SHP77 (cell line): Measurements from ENCODE around the gene WFDC6.
"Not testable (repeated sequence)": the region's sequence is repeated elsewhere in the genome, so short reads cannot be mapped to it uniquely, and the experiment has no call there.

Experiments used
- DNase-seq, 2 experiments: peaks; one replicate each; lab custom pipeline; 2025; lab: John Stamatoyannopoulos, UW

WFDC6 gene

DNA sequence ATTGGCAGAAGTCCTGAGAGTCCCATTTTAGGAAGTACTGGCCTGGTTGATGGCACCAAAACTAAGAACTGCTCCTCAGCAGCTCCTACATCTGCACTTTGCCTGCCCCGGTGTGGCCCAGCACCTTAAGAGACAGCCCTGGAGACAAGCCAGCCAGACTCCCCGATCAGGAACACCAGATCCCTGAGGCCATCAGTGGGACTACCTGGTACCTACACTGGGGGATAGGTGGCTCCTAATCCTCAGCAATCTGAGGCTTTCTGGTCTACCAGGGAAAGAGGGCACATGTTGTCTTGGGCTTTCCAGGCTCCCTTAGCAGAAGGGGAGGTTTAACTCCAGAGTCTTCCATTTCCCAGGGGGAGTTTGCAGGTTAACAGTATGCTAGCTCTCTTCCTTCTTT, at the start of gene WFDC6:
TSS of gene WFDC6 (minus strand) at position 101 of the 400 bp plus-strand sequence. CDS start at position 26, 75 bp downstream.
- no peak for DNase-seq

DNA sequence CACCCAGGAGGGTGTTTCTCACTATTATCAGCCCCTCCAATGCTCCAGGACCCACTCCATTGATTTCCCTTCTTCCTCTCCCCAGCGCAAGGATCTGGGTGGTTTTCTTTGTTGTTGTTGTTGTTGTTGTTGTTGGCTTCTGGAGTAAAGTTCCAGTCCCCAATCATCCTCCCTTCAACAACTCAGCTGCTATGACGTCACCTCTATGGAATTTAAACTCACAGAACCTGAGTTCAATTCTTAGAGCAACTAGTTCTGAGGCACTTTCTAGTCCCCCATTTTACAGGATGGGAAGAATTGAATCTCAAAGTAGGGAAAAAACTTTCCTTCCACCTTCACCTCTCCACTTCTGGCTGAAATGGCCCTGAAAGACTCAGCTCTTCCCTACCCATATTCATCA, 49.5 kb upstream of the WFDC6 start:
- DNase-seq: no peak

DNA sequence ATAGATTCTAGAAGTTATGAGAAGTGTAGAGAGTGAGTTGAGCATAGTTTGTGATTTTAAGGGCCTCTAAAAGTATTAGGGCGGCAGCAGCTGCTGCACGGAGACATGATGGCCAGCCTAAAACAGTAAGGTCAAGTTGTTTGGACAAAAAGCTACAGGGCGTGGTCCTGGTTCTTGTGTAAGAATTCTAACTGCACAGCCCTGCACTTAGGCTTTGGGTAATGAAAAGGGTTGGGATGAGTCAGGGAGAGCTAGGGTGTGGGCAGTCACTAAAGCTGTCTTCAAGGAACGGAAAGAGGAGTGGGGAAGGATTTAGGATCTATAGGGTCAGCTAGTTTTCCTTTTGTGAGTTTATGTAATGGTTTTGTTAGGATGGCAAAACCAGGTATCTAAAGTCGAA, 46.7 kb upstream of the WFDC6 start:
- not testable (repeated sequence) for DNase-seq

DNA sequence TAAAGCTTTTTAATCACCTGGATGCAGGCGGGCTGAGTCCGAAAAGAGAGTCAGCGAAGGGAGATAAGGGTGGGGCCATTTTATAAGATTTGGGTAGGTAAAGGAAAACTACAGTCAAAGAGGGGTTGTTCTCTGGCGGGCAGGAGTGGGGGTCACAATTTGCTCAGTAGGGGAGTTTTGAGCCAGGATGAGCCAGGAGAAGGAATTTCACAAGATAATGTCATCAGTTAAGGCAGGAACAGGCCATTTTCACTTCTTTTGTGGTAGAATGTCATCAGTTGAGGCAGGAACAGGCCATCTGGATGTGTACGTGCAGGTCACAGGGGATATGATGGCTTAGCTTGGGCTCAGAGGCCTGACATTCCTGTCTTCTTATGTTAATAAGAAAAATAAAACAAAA, 45.0 kb upstream of the WFDC6 start:
- DNase-seq: not testable (repeated sequence)

DNA sequence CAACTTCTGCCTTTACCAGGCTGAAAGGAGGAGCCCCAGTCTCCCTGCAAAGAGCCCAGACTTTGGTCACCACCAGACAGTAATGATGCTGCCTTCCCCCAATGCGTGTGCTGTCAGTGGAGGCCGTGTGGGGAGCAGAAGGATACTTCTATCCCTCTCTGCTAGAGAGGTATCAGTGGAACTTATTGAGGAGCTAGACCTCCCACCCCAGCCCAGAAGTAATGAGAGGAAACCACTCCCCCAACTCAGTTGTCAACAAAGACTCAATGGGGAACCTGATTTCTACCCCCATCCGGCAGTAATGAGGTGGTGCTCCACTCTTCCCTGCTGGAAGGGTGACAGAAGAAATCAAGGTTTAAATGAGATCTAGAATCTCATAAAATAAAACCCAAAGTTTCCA, 44.2 kb upstream of the WFDC6 start:
- DNase-seq: no peak

DNA sequence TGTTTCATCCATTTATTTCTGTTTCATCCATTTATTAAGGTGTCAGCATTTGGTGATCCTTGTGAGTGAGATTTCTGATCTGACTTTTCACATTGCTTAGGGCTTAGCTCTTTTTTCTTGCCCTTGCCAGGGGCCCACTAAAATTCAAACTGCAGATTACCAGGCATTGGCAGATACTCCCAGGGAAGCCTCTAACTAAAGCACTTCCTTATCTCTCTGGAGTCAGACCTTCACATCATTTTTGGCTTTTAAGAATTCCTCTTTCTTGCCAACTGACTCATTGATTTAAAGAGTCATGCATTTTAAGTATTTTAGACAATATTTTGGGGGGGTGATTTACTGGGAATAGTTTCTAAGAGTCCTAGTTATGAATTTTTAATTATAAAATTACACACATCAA, 42.4 kb upstream of the WFDC6 start:
- no peak for DNase-seq

DNA sequence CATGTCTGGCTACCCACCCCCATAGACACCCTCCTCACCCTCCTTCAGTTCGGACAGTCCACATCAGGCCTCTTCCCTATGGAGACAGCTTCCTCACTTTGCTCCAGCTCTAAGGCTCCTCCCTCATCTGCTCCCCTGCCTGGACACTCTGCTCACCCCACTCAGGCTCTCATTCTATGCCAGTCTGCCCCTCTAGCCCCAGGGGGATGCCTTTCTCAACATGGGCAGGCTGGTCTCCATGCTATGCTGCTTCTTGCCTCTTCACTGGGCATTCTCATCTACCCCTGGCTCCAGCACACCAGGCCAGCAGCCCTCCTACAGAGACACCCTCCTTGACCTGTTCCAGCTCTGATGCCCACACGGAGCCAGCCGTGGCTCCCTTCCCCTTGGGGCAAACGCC, 39.9 kb upstream of the WFDC6 start, which contains the start of gene WFDC8:
TSS of gene WFDC8 (minus strand) at position 101 of the 400 bp plus-strand sequence. CDS start at position 64, 37 bp downstream.
- DNase-seq: no peak

DNA sequence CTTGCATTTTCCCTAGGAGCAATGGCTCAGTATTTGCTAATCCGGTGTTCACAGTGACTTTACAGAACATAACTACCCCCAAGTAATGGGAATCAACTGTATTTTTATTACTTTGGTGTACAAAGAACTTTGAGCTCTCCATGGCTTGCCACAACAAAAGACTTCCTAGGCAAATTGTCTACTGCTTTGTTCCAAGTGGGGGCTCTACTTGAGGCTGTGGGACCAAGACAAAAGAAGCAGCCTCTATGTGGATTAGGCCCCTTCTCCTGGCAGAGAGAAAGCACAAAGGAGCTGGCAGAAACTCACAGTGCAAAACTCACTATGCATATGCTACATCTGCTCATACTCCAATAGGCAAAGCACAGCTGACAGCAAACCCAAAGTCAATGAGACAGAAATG, 38.9 kb upstream of the WFDC6 start:
- no peak for DNase-seq

DNA sequence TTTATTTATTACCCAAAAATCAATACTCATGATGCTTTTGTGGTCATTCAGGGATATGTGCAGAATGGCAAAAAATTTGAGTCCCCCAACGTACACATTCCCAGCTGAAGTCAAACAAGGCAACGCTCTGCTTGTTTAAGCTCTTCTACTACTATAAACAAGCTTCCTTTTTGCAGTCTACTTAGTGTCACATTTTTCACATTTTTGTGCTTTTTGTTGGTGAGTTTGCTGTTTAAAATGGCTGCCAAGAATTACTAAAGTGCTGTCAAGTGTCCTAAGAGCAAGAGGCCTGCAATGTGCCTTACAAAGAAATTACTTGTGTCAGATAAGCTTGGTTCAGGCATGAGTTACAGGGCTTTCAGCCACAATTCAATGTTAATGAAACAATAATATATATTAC, 37.7 kb upstream of the WFDC6 start:
- no peak for DNase-seq

DNA sequence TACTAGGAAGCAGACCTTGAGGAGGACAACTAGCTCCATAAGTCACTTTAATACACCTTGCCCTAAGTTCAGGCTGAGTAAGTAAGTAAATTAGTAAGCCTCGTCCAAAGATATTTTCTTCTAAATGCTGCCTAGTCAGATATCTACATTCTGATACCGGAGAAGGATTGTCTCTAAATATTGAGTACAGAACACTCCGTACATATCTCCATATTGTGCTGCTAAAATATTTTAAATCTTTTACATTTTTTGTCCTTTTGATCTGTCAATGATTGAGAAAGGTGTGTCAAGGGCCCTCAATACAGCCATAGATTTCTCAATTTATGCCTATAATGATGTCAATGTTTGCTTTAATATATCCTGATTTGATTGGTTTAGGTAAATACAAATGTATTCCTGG, 36.6 kb upstream of the WFDC6 start:
- no peak for DNase-seq

DNA sequence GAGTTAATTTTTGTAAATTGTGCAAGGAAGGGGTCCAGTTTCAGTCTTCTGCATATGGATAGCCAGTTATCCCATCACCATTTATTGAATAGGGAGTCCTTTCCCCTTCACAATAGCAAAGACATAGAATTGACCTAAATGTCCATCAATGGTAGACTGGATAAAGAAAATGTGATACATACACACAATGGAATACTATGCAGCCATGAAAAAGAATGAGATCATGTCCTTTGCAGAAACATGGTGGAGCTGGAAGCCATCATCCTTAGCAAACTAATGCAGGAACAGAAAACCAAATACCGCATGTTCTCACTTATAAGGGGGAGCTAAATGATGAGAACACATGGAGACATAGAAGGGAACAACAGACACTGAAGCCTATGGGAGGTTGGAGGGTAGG, 30.4 kb upstream of the WFDC6 start:
- DNase-seq: not testable (repeated sequence)

DNA sequence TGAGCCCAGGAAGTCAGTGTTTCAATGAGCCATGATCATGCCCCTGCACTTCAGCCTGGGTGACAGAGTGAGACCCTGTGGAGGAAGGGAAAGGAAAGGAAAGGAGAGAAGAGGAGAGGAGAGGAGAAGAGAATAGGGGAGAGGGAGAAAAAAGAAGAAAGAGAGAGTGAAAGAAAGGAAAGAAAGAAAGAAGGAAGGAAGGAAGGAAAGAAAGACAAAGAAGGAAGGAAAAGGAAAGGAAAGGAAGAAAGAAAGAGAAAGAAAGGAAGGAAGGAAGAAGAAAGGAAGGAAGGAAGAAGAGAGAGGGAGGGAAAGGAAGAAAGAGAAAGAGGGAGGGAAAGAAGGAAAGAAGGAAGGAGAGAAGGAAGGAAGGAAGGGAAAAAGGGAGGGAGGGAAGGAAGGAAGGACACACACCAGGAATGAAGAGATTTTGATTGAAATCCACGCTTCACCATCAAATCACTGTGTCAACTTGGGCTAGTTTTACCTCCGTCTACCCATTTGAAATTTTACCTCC, 25.5 kb upstream of the WFDC6 start:
- DNase-seq: no peak

DNA sequence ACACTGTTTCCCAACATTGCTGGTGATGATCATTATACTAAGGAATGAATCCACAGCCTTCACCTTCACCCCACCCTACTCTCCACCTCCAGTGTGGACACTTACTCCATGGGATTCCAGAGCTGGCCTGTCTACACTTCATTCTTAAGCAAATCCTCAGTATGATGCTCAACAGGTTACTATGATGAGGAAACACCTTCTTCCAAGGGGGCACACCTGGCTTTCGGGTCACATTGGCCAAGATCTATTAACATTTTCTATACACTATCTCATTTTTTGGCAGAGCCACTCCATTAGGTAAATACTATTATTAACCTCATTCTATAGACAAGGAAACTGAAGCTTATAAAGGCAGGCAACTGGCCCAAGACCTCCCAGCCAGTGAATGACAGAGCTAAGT, 15.9 kb upstream of the WFDC6 start:
- DNase-seq: no peak

DNA sequence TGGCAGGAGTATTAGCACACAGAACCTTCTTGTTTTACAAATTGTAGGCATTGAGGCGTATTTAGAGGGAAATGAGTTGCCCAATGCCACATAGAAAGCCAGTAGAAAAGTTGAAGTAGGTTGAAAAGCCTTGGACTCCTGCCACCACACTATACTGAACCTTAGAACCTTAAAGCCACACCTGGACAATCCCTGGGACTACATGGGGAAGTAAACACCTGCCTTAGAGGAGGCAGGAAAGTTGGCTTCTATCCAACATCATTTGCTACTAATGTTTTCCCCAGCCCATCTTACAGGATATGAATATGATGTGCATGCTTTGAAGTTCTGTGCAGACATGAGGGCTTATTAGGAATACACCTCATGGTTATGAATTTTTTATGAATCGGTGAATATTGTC, 13.2 kb upstream of the WFDC6 start:
- no peak for DNase-seq

DNA sequence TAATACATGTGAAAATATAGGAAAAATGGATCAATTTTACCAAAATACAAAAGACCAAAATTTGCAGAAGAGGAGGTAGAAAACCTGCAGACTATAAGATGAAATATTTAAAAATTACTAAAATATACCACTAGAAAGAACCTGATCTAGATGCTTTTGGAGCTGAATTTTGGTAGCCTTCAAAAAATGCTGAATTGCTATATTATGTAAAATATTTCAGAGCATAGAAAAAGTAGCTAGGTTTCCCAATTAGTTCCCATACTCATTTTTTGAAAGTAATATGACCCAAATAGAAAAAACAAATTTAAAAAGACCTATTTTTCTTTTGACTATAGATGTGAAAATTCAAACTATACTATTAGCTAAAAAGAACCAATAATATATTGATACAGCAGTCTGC, 11.5 kb upstream of the WFDC6 start:
- no peak for DNase-seq

DNA sequence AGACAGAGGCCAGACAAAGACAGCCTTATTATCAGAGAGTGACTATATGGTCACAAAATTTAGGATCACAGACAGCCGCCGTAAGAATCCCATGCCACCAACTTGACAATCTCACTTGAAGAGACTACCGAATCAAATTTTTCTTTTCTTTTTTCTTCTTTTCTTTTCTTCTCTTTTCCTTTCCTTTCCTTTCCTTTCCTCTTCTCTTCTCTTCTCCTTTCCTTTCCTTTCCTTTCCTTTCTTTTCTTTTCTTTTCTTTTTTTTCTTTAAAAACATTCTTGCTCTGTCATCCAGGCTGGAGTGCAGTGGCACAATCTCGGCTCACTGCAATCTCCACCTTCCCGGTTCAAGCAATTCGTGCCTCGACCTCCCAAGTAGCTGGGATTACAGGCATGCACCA, 9.1 kb upstream of the WFDC6 start:
- DNase-seq: no peak

DNA sequence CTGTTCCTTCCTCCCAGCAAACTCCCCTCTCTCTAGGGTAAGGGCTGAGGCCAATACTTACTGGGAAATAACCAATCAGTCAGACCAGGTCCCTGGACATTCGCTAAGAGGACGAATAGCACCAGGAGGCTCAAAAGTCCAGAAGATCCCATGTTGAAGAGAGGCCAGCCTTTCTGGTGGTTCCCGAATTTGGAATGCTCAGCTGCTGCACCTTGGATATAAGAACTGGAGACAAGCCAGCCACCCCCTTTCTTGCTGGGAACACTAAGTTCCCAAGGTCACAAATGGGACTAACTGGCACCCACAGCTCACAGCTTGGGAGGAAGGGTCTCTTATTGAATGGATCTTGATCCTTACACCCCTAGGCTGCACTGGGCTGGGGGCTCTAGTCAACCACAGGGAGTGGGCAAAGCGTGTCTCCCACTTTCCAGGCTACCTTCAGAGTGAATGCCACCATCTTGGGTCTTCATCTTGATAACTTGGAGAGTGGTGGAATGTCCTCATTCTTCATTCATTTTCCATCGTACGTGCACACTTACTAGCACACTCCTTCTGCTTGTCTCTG, 8.0 kb upstream of the WFDC6 start, which contains the start of gene EPPIN:
TSS of gene EPPIN (minus strand) at position 196 of the 565 bp plus-strand sequence. CDS start at position 152, 44 bp downstream.
- DNase-seq: no peak

DNA sequence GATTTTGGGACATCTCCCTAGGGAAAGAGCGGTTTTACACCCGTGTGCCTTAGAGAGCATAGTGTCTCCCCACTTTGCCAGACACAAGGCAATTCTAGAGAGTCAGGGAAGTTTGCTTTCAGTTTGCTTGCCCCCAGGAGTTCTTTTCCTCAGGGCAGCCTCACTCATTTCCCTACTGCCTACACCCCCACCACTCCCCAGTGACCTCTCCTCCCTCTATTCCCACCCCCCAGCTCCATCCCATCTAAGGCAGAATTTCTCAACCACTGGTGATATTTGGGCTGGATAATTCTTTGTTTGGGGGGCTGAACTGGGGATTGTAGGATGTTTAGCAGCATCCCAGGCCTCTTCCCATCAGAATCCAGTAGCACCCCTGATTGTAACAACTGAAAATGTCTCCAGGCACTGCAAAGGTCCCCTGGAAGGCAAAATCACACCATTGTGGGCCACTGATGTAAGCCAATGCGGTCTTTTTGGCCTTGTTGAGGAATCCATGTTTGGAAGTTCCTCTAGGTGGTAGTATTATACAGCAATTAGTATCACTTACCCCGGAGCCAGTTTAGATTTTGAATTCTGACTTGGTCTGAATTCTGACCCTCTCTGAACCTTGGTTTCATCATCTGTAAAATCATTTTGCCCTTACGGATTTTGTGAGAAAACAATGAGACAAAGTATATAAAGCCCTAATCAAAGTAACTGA, 6.6 kb upstream of the WFDC6 start:
- DNase-seq: peak in 1 of 2 experiments; percentile 5

DNA sequence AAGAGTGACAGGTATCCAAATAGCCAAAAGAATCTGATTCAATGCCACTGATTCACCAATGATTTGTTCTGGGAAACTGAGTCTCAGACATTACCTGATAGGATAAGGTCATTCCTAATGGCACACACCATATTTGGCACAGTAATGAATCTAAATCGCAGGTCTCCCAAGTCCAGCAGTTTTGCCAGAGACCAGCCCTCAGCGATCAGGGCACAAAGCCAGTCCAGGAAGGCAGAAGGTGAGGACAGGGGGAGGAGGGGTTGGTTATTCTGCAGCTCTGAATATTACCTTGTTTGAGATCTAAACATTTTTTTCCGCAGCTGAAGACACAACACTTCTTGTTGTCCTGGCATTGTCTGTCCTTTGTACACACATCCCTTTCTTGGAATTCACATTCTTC, 6.1 kb upstream of the WFDC6 start:
- DNase-seq: no peak

DNA sequence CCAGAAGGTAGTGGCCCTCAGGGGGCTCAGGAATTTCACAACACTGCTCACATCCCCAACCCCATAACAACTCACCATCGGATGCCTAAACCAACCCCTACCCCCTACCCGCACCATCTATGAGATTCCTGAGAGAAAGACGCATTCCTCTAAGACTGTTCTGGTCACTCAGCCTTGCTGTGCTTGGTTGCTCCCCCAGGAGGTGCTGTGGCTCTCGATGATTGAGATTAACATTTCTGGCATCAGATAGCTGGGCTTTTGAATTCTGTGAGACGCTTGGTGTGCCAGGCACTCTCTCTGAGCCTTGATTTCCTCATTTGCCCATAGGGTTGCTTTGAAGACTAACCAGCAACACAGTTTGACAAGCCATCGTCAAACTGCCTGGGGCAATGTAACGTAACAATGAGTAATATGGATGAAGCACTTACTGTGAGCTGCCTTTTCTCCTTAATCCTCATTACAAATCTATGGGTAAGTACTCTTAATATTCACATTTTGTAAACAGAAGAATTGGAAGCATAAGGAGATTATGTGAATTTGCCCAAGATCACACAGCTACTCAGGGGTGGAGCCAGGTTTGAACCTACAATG, 978 bp downstream of the WFDC6 start:
- no peak for DNase-seq

DNA sequence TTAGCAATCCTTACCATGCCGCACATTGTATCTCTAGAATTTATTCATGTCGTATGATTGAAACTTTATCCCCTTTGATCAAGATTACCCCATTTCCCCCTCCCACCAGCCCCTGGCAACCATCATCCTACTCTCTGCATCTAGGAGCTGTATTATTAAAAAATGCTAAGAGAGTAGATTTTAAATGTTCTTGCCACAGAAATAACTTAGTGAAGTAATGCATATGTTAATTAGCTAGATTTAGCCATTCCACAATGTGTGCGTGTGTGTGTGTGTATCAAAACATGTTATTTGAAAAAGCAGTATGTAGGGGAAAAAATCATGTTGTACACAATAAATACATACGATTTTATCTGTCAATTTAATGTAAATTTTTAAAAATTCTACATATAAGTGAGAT, 12.0 kb downstream of the WFDC6 start:
- DNase-seq: no peak

DNA sequence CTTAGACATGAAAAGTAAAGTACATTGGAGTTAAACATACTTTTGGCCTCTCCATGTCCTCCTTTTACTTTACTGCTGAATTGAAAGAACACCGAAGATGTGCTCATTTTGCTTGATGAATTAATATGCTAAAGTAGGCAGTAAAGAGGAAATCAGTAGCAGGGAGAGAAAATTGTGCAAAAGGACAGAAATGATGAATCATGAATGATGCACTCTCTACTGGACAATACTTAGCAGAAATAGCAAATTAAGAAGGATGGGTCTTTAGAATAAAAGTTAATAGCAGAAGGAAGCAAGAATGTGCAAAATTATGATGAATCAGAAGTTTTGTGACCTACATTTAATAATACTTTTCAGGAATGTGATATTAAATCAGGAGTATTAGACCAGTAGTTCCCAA, 15.5 kb downstream of the WFDC6 start:
- DNase-seq: no peak

DNA sequence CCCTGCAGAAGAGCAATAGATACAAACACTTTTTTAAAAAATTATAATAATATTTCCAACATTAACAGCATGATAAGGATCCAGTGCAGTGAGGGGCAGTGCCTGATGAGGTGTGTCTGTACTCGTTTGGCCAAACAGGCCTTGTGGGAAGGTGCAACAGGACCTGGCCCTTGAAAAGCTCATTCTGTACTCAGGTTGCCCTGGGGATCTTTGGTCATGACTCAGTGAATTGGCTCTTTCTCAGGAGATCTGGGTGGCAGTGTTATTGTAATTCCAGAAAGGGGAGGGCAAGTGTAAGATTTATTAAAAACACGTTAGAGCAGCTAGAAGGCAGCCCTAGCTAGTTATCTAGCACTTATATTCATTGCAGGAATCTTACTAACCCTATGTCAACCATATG, 21.0 kb downstream of the WFDC6 start:
- no peak for DNase-seq
